ENCODE results near the gene MEIOSIN. TPM values are rescaled to one million over a fixed set of nuclear protein-coding genes. Genes with fewer than 3 reads are reported as not detected.

Gene MEIOSIN
- total and polyA plus RNA-seq, 9 of the 15 experiments (the other 6 are each of a cell fraction or from before 2014, with no cell fraction given): 0.06 to 2.0 (median 0.76) TPM

DNA sequence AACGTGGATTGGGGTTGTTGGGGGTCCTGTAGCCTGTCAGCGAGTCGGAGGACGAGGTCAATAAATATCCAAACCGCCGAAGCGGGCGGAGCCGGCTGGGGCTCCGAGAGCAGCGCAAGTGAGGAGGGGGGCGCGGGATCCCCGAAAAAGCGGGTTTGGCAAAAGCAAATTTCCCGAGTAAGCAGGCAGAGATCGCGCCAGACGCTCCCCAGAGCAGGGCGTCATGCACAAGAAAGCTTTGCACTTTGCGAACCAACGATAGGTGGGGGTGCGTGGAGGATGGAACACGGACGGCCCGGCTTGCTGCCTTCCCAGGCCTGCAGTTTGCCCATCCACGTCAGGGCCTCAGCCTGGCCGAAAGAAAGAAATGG, 36.6 kb downstream of the MEIOSIN start:
- Histone ChIP-seq H3K4me3 (peak overlapping the region; percentile 56), H3K9me3 (replicated peaks; ENCODE audit: control insufficient read depth, insufficient read depth, low read depth, low read length) (no peaks in the 10 kb centered on the region), H3K79me2 (ENCODE audit: control insufficient read depth, insufficient read depth, low read length) (peaks cover 17% of the 10 kb centered on the region; the same call in 2 of the 3 replicates), H4K20me1 (replicated peaks; ENCODE audit: control insufficient read depth, insufficient read depth, low read length) (no peaks in the 10 kb centered on the region), H2AFZ (ENCODE audit: low read depth, low read length) (peak overlapping the region; percentile 72), H3K36me3 (ENCODE audit: control insufficient read depth, insufficient read depth, low read length) (peaks cover 12% of the 10 kb centered on the region; the same call in 1 of the 3 replicates), H3K4me1 (replicated peaks in 1 of 2; ENCODE audit: control insufficient read depth in 2 of 2, insufficient read depth in 2 of 2, low read length in 2 of 2) (peaks cover 10 to 74% of the 10 kb centered on the region in 2 experiments; a peak in 4 of 5 replicates), H3K4me2 (ENCODE audit: insufficient read depth, low read length) (peak overlapping the region; percentile 92), H3K27ac (ENCODE audit: extremely low read depth, low read depth, low read length) (peak overlapping the region; percentile 75), H3K27me3 (ENCODE audit: control insufficient read depth in 2 of 2, insufficient read depth in 2 of 2, low read length in 2 of 2) (no peaks in the 10 kb centered on the region), H3K9me1 (ENCODE audit: control insufficient read depth, insufficient read depth, low read length) (no peaks in the 10 kb centered on the region), H3K9ac (ENCODE audit: insufficient read depth in 1 of 2, low read depth in 2 of 2, low read length in 2 of 2) (peak overlapping the region; percentile 53 to 79)
- ATAC-seq (peak; percentile 2; the same call in 1 of the 3 replicates), FAIRE-seq (no peak), DNase-seq (ENCODE audit: extremely low read depth in 1 of 4, low spot score in 3 of 4) (peak in 2 of 4 experiments; percentile 39 to 53)
- BruUV-seq (replicated peaks): no TSS peak
- WGBS (ENCODE audit: insufficient coverage, low coverage, missing lambda C conversion rate): 0% methylated on average over 16 of the region's 28 CpGs
- POLR2A ChIA-PET: interaction anchor here (0.6 to 5.9 kb wide), 13 partner anchors 13 to 249 kb away, joined by 3 to 70 read pairs (median 4); partner anchors contain the start of genes DMPK, DMWD, FBXO46 and QPCTL
- intact Hi-C loops (cut with micrococcal nuclease) (loop anchor here (1.0 kb wide), 2 partner anchors 29 to 53 kb away; no protein-coding TSS in a partner anchor), in situ Hi-C loops (cut with MboI) (no loop called here)
- CTCF ChIA-PET (ENCODE audit: low intra/inter-chr PET ratio): interaction anchor here (1.4 to 2.9 kb wide), 3 partner anchors 29 to 308 kb away, joined by 5 to 22 read pairs (median 14); no protein-coding TSS in a partner anchor
- TF ChIP-seq ZNF551 (CRISPR knock-in tag; IDR thresholded peaks at IDR 0.05) (no peak), ZNF57 (CRISPR knock-in tag; IDR thresholded peaks at IDR 0.05) (peak; percentile 10; the same call in 1 of the 2 replicates), TAF7 (tag; IDR thresholded peaks at IDR 0.05) (no peak), ASH1L (IDR thresholded peaks at IDR 0.05; ENCODE audit: borderline replicate concordance, low read depth, partially characterized antibody) (no peak), WHSC1 (IDR thresholded peaks at IDR 0.05; ENCODE audit: low read length) (no peak), ZNF707 (CRISPR knock-in tag; conservative IDR thresholded peaks at IDR 0.05) (no peak), ZNF12 (CRISPR knock-in tag; IDR thresholded peaks at IDR 0.05) (0 out of 2 replicates have a peak, but pooled peaks have one; percentile 19), CBX1 (IDR thresholded peaks at IDR 0.05; ENCODE audit: low read depth) (no peak), U2AF1 (optimal IDR thresholded peaks at IDR 0.05; ENCODE audit: low read depth, low read length) (no peak), ZNF217 (CRISPR knock-in tag; IDR thresholded peaks at IDR 0.05) (no peak), PYGO2 (tag; IDR thresholded peaks at IDR 0.05) (no peak), NFE2 (IDR thresholded peaks at IDR 0.05; ENCODE audit: low read depth) (no peak), GTF2E2 (tag; IDR thresholded peaks at IDR 0.05) (no peak; the same call in 1 of the 2 replicates), RFX7 (CRISPR knock-in tag; IDR thresholded peaks at IDR 0.05) (no peak), PPARD (CRISPR knock-in tag; IDR thresholded peaks at IDR 0.05) (no peak), HNRNPH1 (optimal IDR thresholded peaks at IDR 0.05; ENCODE audit: low read depth, low read length) (no peak), RBM17 (IDR thresholded peaks at IDR 0.05; ENCODE audit: borderline replicate concordance, low read depth, low read length) (no peak), ZNF3 (CRISPR knock-in tag; IDR thresholded peaks at IDR 0.05) (0 out of 2 replicates have a peak, but pooled peaks have one; percentile 25), RB1 (IDR thresholded peaks at IDR 0.05; ENCODE audit: low read depth) (no peak), ZBTB17 (CRISPR knock-in tag; IDR thresholded peaks at IDR 0.05) (no peak)
- TF ChIP-seq, protein P1, sequence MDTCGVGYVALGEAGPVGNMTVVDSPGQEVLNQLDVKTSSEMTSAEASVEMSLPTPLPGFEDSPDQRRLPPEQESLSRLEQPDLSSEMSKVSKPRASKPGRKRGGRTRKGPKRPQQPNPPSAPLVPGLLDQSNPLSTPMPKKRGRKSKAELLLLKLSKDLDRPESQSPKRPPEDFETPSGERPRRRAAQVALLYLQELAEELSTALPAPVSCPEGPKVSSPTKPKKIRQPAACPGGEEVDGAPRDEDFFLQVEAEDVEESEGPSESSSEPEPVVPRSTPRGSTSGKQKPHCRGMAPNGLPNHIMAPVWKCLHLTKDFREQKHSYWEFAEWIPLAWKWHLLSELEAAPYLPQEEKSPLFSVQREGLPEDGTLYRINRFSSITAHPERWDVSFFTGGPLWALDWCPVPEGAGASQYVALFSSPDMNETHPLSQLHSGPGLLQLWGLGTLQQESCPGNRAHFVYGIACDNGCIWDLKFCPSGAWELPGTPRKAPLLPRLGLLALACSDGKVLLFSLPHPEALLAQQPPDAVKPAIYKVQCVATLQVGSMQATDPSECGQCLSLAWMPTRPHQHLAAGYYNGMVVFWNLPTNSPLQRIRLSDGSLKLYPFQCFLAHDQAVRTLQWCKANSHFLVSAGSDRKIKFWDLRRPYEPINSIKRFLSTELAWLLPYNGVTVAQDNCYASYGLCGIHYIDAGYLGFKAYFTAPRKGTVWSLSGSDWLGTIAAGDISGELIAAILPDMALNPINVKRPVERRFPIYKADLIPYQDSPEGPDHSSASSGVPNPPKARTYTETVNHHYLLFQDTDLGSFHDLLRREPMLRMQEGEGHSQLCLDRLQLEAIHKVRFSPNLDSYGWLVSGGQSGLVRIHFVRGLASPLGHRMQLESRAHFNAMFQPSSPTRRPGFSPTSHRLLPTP (IDR thresholded peaks at IDR 0.05; ENCODE audit: borderline replicate concordance, extremely low read depth, insufficient read length): no peak
